K562 (cell line): ENCODE data around the gene EMC9. TPM values are rescaled to one million over a fixed set of nuclear protein-coding genes. Genes with fewer than 3 reads are reported as not detected.

Source experiments
- ATAC-seq: fragments of 200-7000 bp; cut with Tn5 transposase; 3 replicates; pipeline ENCODE4 v1.9.1; 2020; ENCODE audit warnings: moderate library complexity
- BruUV-seq: library from RNA; stranded (reverse); fragments of 400-500 nt; replicated peaks from 2 replicates; lab custom pipeline; 2021; lab: Mats Ljungman, UMichigan
- CTCF ChIA-PET: fragments of 300-600 bp; formaldehyde crosslinking; extraction: SDS; loops from one replicate; lab custom pipeline; 2021; ENCODE audit warnings: low intra/inter-chr PET ratio; lab: Yijun Ruan, JAX
- POLR2A ChIA-PET: fragments of 300-600, 350-650 bp; sonication (Branson Sonifier 250); formaldehyde crosslinking; extraction: SDS; loops from one replicate; lab custom pipeline; 2021; ENCODE audit warnings: antibody characterized with exemption, inconsistent platforms; lab: Yijun Ruan, JAX
- DNase-seq, 4 experiments: peaks; one replicate each; pipeline versions ENCODE4 v3.0.0 to v3.0.0-alpha.2; 2011 to 2018; ENCODE audit warnings: low spot score in 3 of 4, mixed read lengths in 3 of 4; ENCODE audit errors: extremely low read depth in 1 of 4
- FAIRE-seq: peaks from 2 replicates; lab custom pipeline; 2011; peaks lifted over from hg19 to GRCh38; lab: Jason Lieb, UNC
- H2AFZ ChIP-seq: 2 replicates; pipeline ENCODE4 v1.6.0; 2011; ENCODE audit warnings: low read depth, low read length, control low read depth, inconsistent platforms
- H3K27ac ChIP-seq: fragments of 200-600 bp; 3 replicates; pipeline ENCODE4 v1.8.0; 2011; ENCODE audit warnings: low read depth, mild to moderate bottlenecking, control low read depth, inconsistent platforms, low read length, moderate library complexity, mixed read lengths; ENCODE audit errors: extremely low read depth
- H3K27me3 ChIP-seq, 2 experiments: fragments of 300-600 bp in 1 of 2; 2 replicates in 1 of 2; 3 replicates in 1 of 2; pipeline versions ENCODE4 v1.6.0 to v1.8.0; 2011; ENCODE audit warnings: inconsistent platforms in 2 of 2, low read length in 2 of 2, mild to moderate bottlenecking in 1 of 2, mixed read lengths in 1 of 2, moderate library complexity in 1 of 2; ENCODE audit not compliant: control insufficient read depth in 2 of 2, insufficient read depth in 2 of 2
- H3K36me3 ChIP-seq: fragments of 300-600 bp; 3 replicates; pipeline ENCODE4 v1.8.0; 2011; ENCODE audit warnings: mild to moderate bottlenecking, low read length, inconsistent platforms; ENCODE audit not compliant: control insufficient read depth, insufficient read depth
- H3K4me1 ChIP-seq, 2 experiments: fragments of 200-600 bp in 1 of 2; replicated peaks in 1 of 2; 2 replicates in 1 of 2; 3 replicates in 1 of 2; pipeline versions ENCODE4 v1.5.1 to v1.8.0; 2011; ENCODE audit warnings: inconsistent platforms in 2 of 2, low read length in 2 of 2, mild to moderate bottlenecking in 1 of 2, mixed read lengths in 1 of 2, moderate library complexity in 1 of 2; ENCODE audit not compliant: control insufficient read depth in 2 of 2, insufficient read depth in 2 of 2
- H3K4me2 ChIP-seq: 2 replicates; pipeline ENCODE4 v1.6.1; 2011; ENCODE audit warnings: low read length, control low read depth, inconsistent platforms, mixed read lengths; ENCODE audit not compliant: insufficient read depth
- H3K4me3 ChIP-seq: fragments of 200-600 bp; sonication (generic), shearing (Covaris generic); 2 replicates; pipeline ENCODE4 v1.5.1; 2016; ENCODE audit warnings: control low read depth, inconsistent platforms
- H3K79me2 ChIP-seq: fragments of 200-600 bp; 3 replicates; pipeline ENCODE4 v1.8.0; 2011; ENCODE audit warnings: low read length, inconsistent platforms; ENCODE audit not compliant: control insufficient read depth, insufficient read depth
- H3K9ac ChIP-seq, 2 experiments: 2 replicates each; pipeline versions ENCODE4 v1.6.0 to v1.6.1; 2011; ENCODE audit warnings: low read depth in 2 of 2, low read length in 2 of 2, control low read depth in 1 of 2, inconsistent platforms in 1 of 2, mild to moderate bottlenecking in 1 of 2, mixed read lengths in 1 of 2; ENCODE audit not compliant: insufficient read depth in 1 of 2
- H3K9me1 ChIP-seq: one replicate; pipeline ENCODE4 v1.6.0; 2011; ENCODE audit warnings: inconsistent platforms, mild to moderate bottlenecking, low read length, moderate library complexity; ENCODE audit not compliant: control insufficient read depth, insufficient read depth
- H3K9me3 ChIP-seq: replicated peaks from 2 replicates; pipeline ENCODE4 v1.5.1; 2011; ENCODE audit warnings: low read depth, low read length, inconsistent platforms; ENCODE audit not compliant: control insufficient read depth, insufficient read depth
- H4K20me1 ChIP-seq: replicated peaks from 2 replicates; pipeline ENCODE4 v1.6.1; 2011; ENCODE audit warnings: low read length, inconsistent platforms, mixed read lengths; ENCODE audit not compliant: control insufficient read depth, insufficient read depth
- HNRNPK ChIP-seq: fragments of 200-400 bp; formaldehyde crosslinking; IDR thresholded peaks from one replicate; pipeline ENCODE4 v1.6.1; 2018; ENCODE audit warnings: mild to moderate bottlenecking, low read depth, low read length; ENCODE audit not compliant: poor library complexity, severe bottlenecking
- NCOA4 ChIP-seq: fragments of 450-650 bp; IDR thresholded peaks from 2 replicates; pipeline ENCODE4 v1.6.1; 2018; ENCODE audit warnings: mild to moderate bottlenecking; ENCODE audit not compliant: partially characterized antibody
- WGBS: fragments of 100-300 bp; shearing (Covaris generic); methylation state at CpG from one replicate; pipeline ENCODE4 v1.1.6; 2016; ENCODE audit warnings: low coverage, mixed read lengths; ENCODE audit not compliant: insufficient coverage; ENCODE audit errors: missing lambda C conversion rate; 5-methylcytosine and 5-hydroxymethylcytosine counted together
- in situ Hi-C: fragments of 300-500 bp; cut with MboI; formaldehyde crosslinking; loops from 4 replicates; pipeline ENCODE4 v1.15.0; 2018; ENCODE audit warnings: inconsistent platforms, mixed read lengths
- intact Hi-C: fragments of 100-400 bp; cut with micrococcal nuclease; formaldehyde crosslinking; loops from 2 replicates; pipeline ENCODE4 v1.14.2; 2022
- polyA plus RNA-seq, 8 experiments: library from polyadenylated mRNA; depleted of rRNA in 4 of 8; stranded (reverse) in 5 of 8; unstranded in 3 of 8; fragments of >200 nt; fragmentation: Nextera tagmentation in 2 of 8; fragmentation: Illumina TruSeq in 1 of 8; extraction: Ambion mirVana in 2 of 8; extraction: Trizol in 1 of 8; gene quantifications; 2 replicates each; pipeline versions ENCODE4 v1.2.1 to v1.2.3, GENCODE V29; 2011 to 2014; ENCODE audit warnings: inconsistent platforms in 1 of 8, missing spikeins in 1 of 8
- total RNA-seq, 7 experiments: library from RNA; depleted of rRNA in 6 of 7; stranded (reverse); fragments of >200 nt in 6 of 7; fragmentation: Illumina TruSeq in 2 of 7; extraction: Trizol in 2 of 7; gene quantifications; 2 replicates each; pipeline versions ENCODE4 v1.2.1 to v1.2.3, GENCODE V29; 2011 to 2021; ENCODE audit warnings: low replicate concordance in 1 of 7
- TF ChIP-seq, protein P1 (sequence below): sonication (generic); formaldehyde crosslinking; IDR thresholded peaks from 2 replicates; pipeline ENCODE4 v1.8.0; 2022; ENCODE audit warnings: mild to moderate bottlenecking, missing genetic modification reagents
- TF ChIP-seq, protein P2 (sequence below): fragments of 200-600 bp; sonication (generic); IDR thresholded peaks from one replicate; pipeline ENCODE4 v1.6.1; 2012; ENCODE audit warnings: mild to moderate bottlenecking, low read depth, low read length, inconsistent platforms

Gene EMC9
- total and polyA plus RNA-seq, 9 of the 15 experiments (the other 6 are each of a cell fraction or from before 2014, with no cell fraction given) = 3.1 to 13.2 (median 7.8) TPM

DNA sequence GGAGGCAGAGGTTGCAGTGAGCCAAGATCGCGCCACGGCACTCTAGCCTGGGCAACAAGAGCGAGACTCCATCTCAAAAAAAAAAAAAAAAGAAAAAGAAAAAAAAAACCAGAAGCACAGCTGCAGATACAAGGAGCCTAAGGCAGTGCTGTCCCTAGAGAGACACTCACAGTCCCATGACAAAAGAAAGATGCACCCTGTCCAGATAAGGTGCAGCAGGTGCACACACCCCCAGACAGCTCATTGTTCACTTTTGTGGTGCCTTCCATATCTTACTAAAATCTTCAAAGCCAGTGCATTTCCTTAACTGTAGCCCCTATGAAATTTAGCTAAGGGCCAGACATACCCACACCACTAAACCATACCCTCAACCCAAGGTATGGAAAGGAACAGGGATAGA is 19.0 kb downstream of the EMC9 start:
- Histone ChIP-seq H3K27me3 (no peaks in the 10 kb centered on the region), H3K9me3 (no peaks in the 10 kb centered on the region), H3K4me1 (peaks cover 6 to 12% of the 10 kb centered on the region in 2 experiments; a peak in 4 of 5 replicates), H2AFZ (no peak overlapping the region), H3K9me1 (no peaks in the 10 kb centered on the region), H3K36me3 (peaks cover 51% of the 10 kb centered on the region; the same call in 2 of the 3 replicates), H3K4me2 (no peak overlapping the region), H3K27ac (no peak overlapping the region), H3K9ac (no peak overlapping the region), H4K20me1 (no peaks in the 10 kb centered on the region), H3K4me3 (no peak overlapping the region), H3K79me2 (no peaks in the 10 kb centered on the region)
- ChIA-PET POLR2A (interaction anchor here (1.0 kb wide), 1 partner anchor 8 kb away, joined by 3 read pairs; the partner anchor contains the start of genes DCAF11 and NRL), CTCF (no interaction called here)
- in situ Hi-C loops (no loop called here), intact Hi-C loops (no loop called here)
- FAIRE-seq (no peak), ATAC-seq (no peak; the same call in 2 of the 3 replicates), DNase-seq (no peak)
- no TSS peak for BruUV-seq
- no CpG with 5 or more reads among the region's 4 CpGs for WGBS
- TF ChIP-seq, protein P1, sequence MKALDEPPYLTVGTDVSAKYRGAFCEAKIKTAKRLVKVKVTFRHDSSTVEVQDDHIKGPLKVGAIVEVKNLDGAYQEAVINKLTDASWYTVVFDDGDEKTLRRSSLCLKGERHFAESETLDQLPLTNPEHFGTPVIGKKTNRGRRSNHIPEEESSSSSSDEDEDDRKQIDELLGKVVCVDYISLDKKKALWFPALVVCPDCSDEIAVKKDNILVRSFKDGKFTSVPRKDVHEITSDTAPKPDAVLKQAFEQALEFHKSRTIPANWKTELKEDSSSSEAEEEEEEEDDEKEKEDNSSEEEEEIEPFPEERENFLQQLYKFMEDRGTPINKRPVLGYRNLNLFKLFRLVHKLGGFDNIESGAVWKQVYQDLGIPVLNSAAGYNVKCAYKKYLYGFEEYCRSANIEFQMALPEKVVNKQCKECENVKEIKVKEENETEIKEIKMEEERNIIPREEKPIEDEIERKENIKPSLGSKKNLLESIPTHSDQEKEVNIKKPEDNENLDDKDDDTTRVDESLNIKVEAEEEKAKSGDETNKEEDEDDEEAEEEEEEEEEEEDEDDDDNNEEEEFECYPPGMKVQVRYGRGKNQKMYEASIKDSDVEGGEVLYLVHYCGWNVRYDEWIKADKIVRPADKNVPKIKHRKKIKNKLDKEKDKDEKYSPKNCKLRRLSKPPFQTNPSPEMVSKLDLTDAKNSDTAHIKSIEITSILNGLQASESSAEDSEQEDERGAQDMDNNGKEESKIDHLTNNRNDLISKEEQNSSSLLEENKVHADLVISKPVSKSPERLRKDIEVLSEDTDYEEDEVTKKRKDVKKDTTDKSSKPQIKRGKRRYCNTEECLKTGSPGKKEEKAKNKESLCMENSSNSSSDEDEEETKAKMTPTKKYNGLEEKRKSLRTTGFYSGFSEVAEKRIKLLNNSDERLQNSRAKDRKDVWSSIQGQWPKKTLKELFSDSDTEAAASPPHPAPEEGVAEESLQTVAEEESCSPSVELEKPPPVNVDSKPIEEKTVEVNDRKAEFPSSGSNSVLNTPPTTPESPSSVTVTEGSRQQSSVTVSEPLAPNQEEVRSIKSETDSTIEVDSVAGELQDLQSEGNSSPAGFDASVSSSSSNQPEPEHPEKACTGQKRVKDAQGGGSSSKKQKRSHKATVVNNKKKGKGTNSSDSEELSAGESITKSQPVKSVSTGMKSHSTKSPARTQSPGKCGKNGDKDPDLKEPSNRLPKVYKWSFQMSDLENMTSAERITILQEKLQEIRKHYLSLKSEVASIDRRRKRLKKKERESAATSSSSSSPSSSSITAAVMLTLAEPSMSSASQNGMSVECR = no peak
- TF ChIP-seq HNRNPK (no peak), NCOA4 (no peak)
- TF ChIP-seq, protein P2, sequence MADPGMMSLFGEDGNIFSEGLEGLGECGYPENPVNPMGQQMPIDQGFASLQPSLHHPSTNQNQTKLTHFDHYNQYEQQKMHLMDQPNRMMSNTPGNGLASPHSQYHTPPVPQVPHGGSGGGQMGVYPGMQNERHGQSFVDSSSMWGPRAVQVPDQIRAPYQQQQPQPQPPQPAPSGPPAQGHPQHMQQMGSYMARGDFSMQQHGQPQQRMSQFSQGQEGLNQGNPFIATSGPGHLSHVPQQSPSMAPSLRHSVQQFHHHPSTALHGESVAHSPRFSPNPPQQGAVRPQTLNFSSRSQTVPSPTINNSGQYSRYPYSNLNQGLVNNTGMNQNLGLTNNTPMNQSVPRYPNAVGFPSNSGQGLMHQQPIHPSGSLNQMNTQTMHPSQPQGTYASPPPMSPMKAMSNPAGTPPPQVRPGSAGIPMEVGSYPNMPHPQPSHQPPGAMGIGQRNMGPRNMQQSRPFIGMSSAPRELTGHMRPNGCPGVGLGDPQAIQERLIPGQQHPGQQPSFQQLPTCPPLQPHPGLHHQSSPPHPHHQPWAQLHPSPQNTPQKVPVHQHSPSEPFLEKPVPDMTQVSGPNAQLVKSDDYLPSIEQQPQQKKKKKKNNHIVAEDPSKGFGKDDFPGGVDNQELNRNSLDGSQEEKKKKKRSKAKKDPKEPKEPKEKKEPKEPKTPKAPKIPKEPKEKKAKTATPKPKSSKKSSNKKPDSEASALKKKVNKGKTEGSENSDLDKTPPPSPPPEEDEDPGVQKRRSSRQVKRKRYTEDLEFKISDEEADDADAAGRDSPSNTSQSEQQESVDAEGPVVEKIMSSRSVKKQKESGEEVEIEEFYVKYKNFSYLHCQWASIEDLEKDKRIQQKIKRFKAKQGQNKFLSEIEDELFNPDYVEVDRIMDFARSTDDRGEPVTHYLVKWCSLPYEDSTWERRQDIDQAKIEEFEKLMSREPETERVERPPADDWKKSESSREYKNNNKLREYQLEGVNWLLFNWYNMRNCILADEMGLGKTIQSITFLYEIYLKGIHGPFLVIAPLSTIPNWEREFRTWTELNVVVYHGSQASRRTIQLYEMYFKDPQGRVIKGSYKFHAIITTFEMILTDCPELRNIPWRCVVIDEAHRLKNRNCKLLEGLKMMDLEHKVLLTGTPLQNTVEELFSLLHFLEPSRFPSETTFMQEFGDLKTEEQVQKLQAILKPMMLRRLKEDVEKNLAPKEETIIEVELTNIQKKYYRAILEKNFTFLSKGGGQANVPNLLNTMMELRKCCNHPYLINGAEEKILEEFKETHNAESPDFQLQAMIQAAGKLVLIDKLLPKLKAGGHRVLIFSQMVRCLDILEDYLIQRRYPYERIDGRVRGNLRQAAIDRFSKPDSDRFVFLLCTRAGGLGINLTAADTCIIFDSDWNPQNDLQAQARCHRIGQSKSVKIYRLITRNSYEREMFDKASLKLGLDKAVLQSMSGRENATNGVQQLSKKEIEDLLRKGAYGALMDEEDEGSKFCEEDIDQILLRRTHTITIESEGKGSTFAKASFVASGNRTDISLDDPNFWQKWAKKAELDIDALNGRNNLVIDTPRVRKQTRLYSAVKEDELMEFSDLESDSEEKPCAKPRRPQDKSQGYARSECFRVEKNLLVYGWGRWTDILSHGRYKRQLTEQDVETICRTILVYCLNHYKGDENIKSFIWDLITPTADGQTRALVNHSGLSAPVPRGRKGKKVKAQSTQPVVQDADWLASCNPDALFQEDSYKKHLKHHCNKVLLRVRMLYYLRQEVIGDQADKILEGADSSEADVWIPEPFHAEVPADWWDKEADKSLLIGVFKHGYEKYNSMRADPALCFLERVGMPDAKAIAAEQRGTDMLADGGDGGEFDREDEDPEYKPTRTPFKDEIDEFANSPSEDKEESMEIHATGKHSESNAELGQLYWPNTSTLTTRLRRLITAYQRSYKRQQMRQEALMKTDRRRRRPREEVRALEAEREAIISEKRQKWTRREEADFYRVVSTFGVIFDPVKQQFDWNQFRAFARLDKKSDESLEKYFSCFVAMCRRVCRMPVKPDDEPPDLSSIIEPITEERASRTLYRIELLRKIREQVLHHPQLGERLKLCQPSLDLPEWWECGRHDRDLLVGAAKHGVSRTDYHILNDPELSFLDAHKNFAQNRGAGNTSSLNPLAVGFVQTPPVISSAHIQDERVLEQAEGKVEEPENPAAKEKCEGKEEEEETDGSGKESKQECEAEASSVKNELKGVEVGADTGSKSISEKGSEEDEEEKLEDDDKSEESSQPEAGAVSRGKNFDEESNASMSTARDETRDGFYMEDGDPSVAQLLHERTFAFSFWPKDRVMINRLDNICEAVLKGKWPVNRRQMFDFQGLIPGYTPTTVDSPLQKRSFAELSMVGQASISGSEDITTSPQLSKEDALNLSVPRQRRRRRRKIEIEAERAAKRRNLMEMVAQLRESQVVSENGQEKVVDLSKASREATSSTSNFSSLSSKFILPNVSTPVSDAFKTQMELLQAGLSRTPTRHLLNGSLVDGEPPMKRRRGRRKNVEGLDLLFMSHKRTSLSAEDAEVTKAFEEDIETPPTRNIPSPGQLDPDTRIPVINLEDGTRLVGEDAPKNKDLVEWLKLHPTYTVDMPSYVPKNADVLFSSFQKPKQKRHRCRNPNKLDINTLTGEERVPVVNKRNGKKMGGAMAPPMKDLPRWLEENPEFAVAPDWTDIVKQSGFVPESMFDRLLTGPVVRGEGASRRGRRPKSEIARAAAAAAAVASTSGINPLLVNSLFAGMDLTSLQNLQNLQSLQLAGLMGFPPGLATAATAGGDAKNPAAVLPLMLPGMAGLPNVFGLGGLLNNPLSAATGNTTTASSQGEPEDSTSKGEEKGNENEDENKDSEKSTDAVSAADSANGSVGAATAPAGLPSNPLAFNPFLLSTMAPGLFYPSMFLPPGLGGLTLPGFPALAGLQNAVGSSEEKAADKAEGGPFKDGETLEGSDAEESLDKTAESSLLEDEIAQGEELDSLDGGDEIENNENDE = no peak
